Measurements from ENCODE around the gene ADGRD1.

DNA sequence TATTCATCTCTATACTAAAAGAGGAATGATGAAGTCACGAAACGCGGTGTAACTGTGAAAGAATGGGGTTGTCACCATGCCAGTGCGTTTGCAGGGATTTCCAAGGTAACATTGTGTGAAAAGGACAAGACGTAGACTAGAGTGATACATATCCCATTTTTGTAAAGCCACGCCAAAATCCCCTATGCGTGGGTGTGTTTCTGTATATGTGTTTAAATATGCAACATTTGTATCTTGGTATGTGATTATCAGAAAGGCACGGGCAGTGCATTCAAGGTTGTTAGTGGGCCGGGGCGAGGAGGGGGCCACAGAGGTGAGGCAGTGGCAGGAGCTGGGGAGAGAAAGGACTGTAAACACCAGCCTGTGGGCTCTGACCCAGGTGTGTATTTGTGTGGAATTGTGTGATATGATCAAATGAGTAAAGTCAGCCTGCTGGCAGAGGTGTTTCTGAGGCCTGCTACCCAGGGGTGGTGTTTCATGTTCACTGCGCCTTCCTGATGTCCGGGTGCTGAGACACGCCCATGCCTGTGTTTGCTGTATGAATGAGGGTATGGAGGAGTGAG lies 137.8 kb downstream of the ADGRD1 start:
- TF ChIP-seq, protein P1, sequence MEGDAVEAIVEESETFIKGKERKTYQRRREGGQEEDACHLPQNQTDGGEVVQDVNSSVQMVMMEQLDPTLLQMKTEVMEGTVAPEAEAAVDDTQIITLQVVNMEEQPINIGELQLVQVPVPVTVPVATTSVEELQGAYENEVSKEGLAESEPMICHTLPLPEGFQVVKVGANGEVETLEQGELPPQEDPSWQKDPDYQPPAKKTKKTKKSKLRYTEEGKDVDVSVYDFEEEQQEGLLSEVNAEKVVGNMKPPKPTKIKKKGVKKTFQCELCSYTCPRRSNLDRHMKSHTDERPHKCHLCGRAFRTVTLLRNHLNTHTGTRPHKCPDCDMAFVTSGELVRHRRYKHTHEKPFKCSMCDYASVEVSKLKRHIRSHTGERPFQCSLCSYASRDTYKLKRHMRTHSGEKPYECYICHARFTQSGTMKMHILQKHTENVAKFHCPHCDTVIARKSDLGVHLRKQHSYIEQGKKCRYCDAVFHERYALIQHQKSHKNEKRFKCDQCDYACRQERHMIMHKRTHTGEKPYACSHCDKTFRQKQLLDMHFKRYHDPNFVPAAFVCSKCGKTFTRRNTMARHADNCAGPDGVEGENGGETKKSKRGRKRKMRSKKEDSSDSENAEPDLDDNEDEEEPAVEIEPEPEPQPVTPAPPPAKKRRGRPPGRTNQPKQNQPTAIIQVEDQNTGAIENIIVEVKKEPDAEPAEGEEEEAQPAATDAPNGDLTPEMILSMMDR (IDR thresholded peaks at IDR 0.05): no peak
- TF ChIP-seq POLR2AphosphoS5 (IDR thresholded peaks at IDR 0.05): no peak

All from breast epithelium (tissue), 3 donors.